GM23338 (cell line): ENCODE data around the gene TENM3. TPM values are rescaled to one million over a fixed set of nuclear protein-coding genes. Genes with fewer than 3 reads are reported as not detected.

Experiments
- ATAC-seq: fragments of 200-7000 bp; cut with Tn5 transposase; 3 replicates; pipeline ENCODE4 v1.9.1; 2020
- DNase-seq: peaks from one replicate; pipeline ENCODE4 v3.0.0-alpha.2; 2015; ENCODE audit warnings: low spot score
- H2AFZ ChIP-seq: fragments of 200-600 bp; sonication (generic); 2 replicates; pipeline ENCODE4 v1.8.0; 2016; ENCODE audit warnings: antibody characterized with exemption, mild to moderate bottlenecking, moderate library complexity
- H3F3A ChIP-seq: fragments of 200-600 bp; sonication (generic); replicated peaks from 2 replicates; pipeline ENCODE4 v1.8.0; 2017; ENCODE audit warnings: antibody characterized with exemption, mixed run types, low read depth
- H3K27ac ChIP-seq: fragments of 200-600 bp; sonication (generic); 2 replicates; pipeline ENCODE4 v1.6.1; 2016; ENCODE audit warnings: low read depth
- H3K27me3 ChIP-seq: fragments of 200-600 bp; sonication (generic); 2 replicates; pipeline ENCODE4 v1.8.0; 2016; ENCODE audit warnings: mild to moderate bottlenecking, mixed run types, moderate library complexity; ENCODE audit not compliant: insufficient read depth
- H3K36me3 ChIP-seq: fragments of 200-600 bp; sonication (generic); 2 replicates; pipeline ENCODE4 v1.8.0; 2016; ENCODE audit warnings: mild to moderate bottlenecking; ENCODE audit not compliant: insufficient read depth
- H3K4me1 ChIP-seq: fragments of 200-600 bp; sonication (generic); 2 replicates; pipeline ENCODE4 v1.8.0; 2016; ENCODE audit warnings: mild to moderate bottlenecking, moderate library complexity; ENCODE audit not compliant: insufficient read depth
- H3K4me2 ChIP-seq: fragments of 200-600 bp; sonication (generic); 2 replicates; pipeline ENCODE4 v1.7.1; 2017; ENCODE audit warnings: mixed run types
- H3K4me3 ChIP-seq: fragments of 200-600 bp; sonication (generic); 2 replicates; pipeline ENCODE4 v1.6.1; 2016; ENCODE audit warnings: mixed run types
- H3K79me2 ChIP-seq: fragments of 200-600 bp; sonication (generic); replicated peaks from 2 replicates; pipeline ENCODE4 v1.8.0; 2017; ENCODE audit warnings: mild to moderate bottlenecking; ENCODE audit not compliant: insufficient read depth
- H3K9me2 ChIP-seq: fragments of 200-600 bp; sonication (generic); 2 replicates; pipeline ENCODE4 v1.8.0; 2017; ENCODE audit not compliant: insufficient read depth
- H4K20me1 ChIP-seq: fragments of 200-600 bp; sonication (generic); replicated peaks from 2 replicates; pipeline ENCODE4 v1.8.0; 2017; ENCODE audit warnings: mild to moderate bottlenecking; ENCODE audit not compliant: insufficient read depth
- H3K27ac Mint-ChIP-seq: 2 replicates; pipeline ENCODE4 v1.8.0; 2020; ENCODE audit warnings: inconsistent platforms, mild to moderate bottlenecking, moderate library complexity, mixed read lengths
- H3K27me3 Mint-ChIP-seq: 3 replicates; pipeline ENCODE4 v1.8.0; 2022; ENCODE audit warnings: low read depth, mild to moderate bottlenecking, moderate library complexity, mixed read lengths, inconsistent platforms; ENCODE audit not compliant: insufficient read depth, poor library complexity
- H3K36me3 Mint-ChIP-seq: 3 replicates; pipeline ENCODE4 v1.8.0; 2021; ENCODE audit warnings: low read depth, mild to moderate bottlenecking, inconsistent platforms, moderate library complexity, mixed read lengths
- H3K4me1 Mint-ChIP-seq: 3 replicates; pipeline ENCODE4 v1.8.0; 2020; ENCODE audit warnings: mild to moderate bottlenecking, inconsistent platforms, mixed read lengths
- H3K4me3 Mint-ChIP-seq: 3 replicates; pipeline ENCODE4 v1.8.0; 2021; ENCODE audit warnings: moderate library complexity, mild to moderate bottlenecking, inconsistent platforms, mixed read lengths
- H3K9me3 Mint-ChIP-seq: 3 replicates; pipeline ENCODE4 v1.8.0; 2020; ENCODE audit warnings: moderate library complexity, mild to moderate bottlenecking, inconsistent platforms, mixed read lengths
- EZH2 ChIP-seq: fragments of 200-600 bp; sonication (generic); IDR thresholded peaks from one replicate; pipeline ENCODE4 v1.8.0; 2017; ENCODE audit warnings: antibody characterized with exemption, mild to moderate bottlenecking, low read depth; ENCODE audit not compliant: unreplicated experiment
- EZH2phosphoT487 ChIP-seq: fragments of 200-600 bp; sonication (generic); IDR thresholded peaks from one replicate; pipeline ENCODE4 v1.8.1; 2018; ENCODE audit warnings: antibody characterized with exemption; ENCODE audit not compliant: unreplicated experiment
- POLR2AphosphoS5 ChIP-seq: IDR thresholded peaks from 2 replicates; pipeline ENCODE4 v1.6.1; 2016; ENCODE audit warnings: antibody characterized with exemption, low read depth
- polyA plus RNA-seq: library from polyadenylated mRNA; unstranded; fragments of >200 nt; fragmentation: Nextera tagmentation; extraction: Ambion mirVana; gene quantifications from 2 replicates; pipeline ENCODE4 v1.2.1, GENCODE V29; 2016
- total RNA-seq: library from RNA; depleted of rRNA; stranded (reverse); fragments of >200 nt; shearing (Covaris generic); gene quantifications from 2 replicates; pipeline ENCODE4 v1.2.3, GENCODE V29; 2014
- TF ChIP-seq, protein P1 (sequence below): fragments of 250-450 bp; sonication (Bioruptor Pico); IDR thresholded peaks from 2 replicates; pipeline ENCODE4 v1.5.0; 2020; ENCODE audit warnings: mild to moderate bottlenecking, moderate library complexity
- TF ChIP-seq, protein P2 (sequence below): IDR thresholded peaks from one replicate; pipeline ENCODE4 v1.6.1; 2018; ENCODE audit warnings: antibody characterized with exemption; ENCODE audit not compliant: unreplicated experiment
- TF ChIP-seq, protein P3 (sequence below): IDR thresholded peaks from 2 replicates; pipeline ENCODE4 v1.6.1; 2016; ENCODE audit warnings: antibody characterized with exemption

Gene TENM3
- total and polyA plus RNA-seq, 2 experiments from 2014 or later: 22.2 to 128 TPM

DNA sequence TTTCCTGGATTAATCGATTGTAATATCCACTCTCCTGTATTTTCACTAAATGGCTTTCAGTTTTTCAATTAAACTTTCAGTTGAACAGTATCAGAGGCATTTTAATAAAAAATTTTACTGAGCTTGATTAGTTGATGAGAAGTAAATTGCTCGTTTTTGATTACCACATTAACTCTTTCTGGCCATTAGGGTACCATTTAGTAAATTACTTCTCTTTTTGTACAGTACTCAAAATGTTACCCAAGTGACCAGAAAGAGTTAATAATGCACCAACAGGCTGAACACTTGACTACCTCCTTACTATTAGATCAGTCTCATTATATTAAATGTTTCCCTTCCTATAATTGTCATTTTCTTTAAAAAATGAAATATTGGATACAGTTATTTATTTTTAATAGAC lies 289.2 kb downstream of the TENM3 start:
- H3K36me3 ChIP-seq: no peaks in the 10 kb centered on the region
- Mint-ChIP-seq H3K27me3 (no peaks in the 10 kb centered on the region), H3K4me1 (peaks cover 40% of the 10 kb centered on the region), H3K9me3 (no peaks in the 10 kb centered on the region), H3K27ac (no peak overlapping the region), H3K36me3 (no peaks in the 10 kb centered on the region), H3K4me3 (no peak overlapping the region)
- peaks cover 71% of the 10 kb centered on the region for H3K79me2 ChIP-seq
- H3K9me2 ChIP-seq: no peaks in the 10 kb centered on the region; the same call in 1 of the 2 replicates
- H3K4me1 ChIP-seq: peaks cover 59% of the 10 kb centered on the region
- H4K20me1 ChIP-seq: no peaks in the 10 kb centered on the region
- H3K4me3 ChIP-seq: no peak overlapping the region
- no peak for TF ChIP-seq EZH2
- TF ChIP-seq, protein P1, sequence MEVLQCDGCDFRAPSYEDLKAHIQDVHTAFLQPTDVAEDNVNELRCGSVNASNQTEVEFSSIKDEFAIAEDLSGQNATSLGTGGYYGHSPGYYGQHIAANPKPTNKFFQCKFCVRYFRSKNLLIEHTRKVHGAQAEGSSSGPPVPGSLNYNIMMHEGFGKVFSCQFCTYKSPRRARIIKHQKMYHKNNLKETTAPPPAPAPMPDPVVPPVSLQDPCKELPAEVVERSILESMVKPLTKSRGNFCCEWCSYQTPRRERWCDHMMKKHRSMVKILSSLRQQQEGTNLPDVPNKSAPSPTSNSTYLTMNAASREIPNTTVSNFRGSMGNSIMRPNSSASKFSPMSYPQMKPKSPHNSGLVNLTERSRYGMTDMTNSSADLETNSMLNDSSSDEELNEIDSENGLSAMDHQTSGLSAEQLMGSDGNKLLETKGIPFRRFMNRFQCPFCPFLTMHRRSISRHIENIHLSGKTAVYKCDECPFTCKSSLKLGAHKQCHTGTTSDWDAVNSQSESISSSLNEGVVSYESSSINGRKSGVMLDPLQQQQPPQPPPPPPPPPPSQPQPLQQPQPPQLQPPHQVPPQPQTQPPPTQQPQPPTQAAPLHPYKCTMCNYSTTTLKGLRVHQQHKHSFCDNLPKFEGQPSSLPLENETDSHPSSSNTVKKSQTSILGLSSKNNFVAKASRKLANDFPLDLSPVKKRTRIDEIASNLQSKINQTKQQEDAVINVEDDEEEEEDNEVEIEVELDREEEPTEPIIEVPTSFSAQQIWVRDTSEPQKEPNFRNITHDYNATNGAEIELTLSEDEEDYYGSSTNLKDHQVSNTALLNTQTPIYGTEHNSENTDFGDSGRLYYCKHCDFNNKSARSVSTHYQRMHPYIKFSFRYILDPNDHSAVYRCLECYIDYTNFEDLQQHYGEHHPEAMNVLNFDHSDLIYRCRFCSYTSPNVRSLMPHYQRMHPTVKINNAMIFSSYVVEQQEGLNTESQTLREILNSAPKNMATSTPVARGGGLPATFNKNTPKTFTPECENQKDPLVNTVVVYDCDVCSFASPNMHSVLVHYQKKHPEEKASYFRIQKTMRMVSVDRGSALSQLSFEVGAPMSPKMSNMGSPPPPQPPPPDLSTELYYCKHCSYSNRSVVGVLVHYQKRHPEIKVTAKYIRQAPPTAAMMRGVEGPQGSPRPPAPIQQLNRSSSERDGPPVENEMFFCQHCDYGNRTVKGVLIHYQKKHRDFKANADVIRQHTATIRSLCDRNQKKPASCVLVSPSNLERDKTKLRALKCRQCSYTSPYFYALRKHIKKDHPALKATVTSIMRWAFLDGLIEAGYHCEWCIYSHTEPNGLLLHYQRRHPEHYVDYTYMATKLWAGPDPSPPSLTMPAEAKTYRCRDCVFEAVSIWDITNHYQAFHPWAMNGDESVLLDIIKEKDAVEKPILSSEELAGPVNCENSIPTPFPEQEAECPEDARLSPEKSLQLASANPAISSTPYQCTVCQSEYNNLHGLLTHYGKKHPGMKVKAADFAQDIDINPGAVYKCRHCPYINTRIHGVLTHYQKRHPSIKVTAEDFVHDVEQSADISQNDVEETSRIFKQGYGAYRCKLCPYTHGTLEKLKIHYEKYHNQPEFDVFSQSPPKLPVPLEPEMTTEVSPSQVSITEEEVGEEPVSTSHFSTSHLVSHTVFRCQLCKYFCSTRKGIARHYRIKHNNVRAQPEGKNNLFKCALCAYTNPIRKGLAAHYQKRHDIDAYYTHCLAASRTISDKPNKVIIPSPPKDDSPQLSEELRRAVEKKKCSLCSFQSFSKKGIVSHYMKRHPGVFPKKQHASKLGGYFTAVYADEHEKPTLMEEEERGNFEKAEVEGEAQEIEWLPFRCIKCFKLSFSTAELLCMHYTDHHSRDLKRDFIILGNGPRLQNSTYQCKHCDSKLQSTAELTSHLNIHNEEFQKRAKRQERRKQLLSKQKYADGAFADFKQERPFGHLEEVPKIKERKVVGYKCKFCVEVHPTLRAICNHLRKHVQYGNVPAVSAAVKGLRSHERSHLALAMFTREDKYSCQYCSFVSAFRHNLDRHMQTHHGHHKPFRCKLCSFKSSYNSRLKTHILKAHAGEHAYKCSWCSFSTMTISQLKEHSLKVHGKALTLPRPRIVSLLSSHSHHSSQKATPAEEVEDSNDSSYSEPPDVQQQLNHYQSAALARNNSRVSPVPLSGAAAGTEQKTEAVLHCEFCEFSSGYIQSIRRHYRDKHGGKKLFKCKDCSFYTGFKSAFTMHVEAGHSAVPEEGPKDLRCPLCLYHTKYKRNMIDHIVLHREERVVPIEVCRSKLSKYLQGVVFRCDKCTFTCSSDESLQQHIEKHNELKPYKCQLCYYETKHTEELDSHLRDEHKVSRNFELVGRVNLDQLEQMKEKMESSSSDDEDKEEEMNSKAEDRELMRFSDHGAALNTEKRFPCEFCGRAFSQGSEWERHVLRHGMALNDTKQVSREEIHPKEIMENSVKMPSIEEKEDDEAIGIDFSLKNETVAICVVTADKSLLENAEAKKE (CRISPR knock-in tag): no peak
- no peak for TF ChIP-seq POLR2AphosphoS5
- no peak for TF ChIP-seq EZH2phosphoT487
- TF ChIP-seq, protein P2, sequence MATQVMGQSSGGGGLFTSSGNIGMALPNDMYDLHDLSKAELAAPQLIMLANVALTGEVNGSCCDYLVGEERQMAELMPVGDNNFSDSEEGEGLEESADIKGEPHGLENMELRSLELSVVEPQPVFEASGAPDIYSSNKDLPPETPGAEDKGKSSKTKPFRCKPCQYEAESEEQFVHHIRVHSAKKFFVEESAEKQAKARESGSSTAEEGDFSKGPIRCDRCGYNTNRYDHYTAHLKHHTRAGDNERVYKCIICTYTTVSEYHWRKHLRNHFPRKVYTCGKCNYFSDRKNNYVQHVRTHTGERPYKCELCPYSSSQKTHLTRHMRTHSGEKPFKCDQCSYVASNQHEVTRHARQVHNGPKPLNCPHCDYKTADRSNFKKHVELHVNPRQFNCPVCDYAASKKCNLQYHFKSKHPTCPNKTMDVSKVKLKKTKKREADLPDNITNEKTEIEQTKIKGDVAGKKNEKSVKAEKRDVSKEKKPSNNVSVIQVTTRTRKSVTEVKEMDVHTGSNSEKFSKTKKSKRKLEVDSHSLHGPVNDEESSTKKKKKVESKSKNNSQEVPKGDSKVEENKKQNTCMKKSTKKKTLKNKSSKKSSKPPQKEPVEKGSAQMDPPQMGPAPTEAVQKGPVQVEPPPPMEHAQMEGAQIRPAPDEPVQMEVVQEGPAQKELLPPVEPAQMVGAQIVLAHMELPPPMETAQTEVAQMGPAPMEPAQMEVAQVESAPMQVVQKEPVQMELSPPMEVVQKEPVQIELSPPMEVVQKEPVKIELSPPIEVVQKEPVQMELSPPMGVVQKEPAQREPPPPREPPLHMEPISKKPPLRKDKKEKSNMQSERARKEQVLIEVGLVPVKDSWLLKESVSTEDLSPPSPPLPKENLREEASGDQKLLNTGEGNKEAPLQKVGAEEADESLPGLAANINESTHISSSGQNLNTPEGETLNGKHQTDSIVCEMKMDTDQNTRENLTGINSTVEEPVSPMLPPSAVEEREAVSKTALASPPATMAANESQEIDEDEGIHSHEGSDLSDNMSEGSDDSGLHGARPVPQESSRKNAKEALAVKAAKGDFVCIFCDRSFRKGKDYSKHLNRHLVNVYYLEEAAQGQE: no peak
- TF ChIP-seq, protein P3, sequence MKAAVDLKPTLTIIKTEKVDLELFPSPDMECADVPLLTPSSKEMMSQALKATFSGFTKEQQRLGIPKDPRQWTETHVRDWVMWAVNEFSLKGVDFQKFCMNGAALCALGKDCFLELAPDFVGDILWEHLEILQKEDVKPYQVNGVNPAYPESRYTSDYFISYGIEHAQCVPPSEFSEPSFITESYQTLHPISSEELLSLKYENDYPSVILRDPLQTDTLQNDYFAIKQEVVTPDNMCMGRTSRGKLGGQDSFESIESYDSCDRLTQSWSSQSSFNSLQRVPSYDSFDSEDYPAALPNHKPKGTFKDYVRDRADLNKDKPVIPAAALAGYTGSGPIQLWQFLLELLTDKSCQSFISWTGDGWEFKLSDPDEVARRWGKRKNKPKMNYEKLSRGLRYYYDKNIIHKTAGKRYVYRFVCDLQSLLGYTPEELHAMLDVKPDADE: no peak
- DNase-seq (no peak), ATAC-seq (no peak)
- no peaks in the 10 kb centered on the region for H3K27me3 ChIP-seq
- H3F3A ChIP-seq: no peaks in the 10 kb centered on the region; the same call in 1 of the 2 replicates
- no peak overlapping the region for H3K27ac ChIP-seq
- H3K4me2 ChIP-seq: no peak overlapping the region
- H2AFZ ChIP-seq: no peak overlapping the region
